ENCODE results near the gene BACH2.

BACH2 gene

GRCh38 chr6:90093558-90094073, 203.0 kb downstream of the BACH2 start:
- H3K27me3 Mint-ChIP-seq, result no peaks in the 10 kb centered on the region
- H3K9me3 Mint-ChIP-seq, result no peaks in the 10 kb centered on the region
- DNase-seq (no peak), ATAC-seq (no peak)
- H3K4me1 Mint-ChIP-seq, result peaks cover 88% of the 10 kb centered on the region
- peak overlapping the region; percentile 78 for H3K27ac Mint-ChIP-seq
- H3K36me3 Mint-ChIP-seq (ENCODE audit: low read depth), result peaks cover 49% of the 10 kb centered on the region
- H3K4me3 Mint-ChIP-seq, result no peak overlapping the region

- peaks cover 62% of the 10 kb centered on the region for H3K36me3 Mint-ChIP-seq (ENCODE audit: low read depth)
Measured at GRCh38 chr6:90090866-90091265, 205.8 kb downstream of the BACH2 start.

DNA sequence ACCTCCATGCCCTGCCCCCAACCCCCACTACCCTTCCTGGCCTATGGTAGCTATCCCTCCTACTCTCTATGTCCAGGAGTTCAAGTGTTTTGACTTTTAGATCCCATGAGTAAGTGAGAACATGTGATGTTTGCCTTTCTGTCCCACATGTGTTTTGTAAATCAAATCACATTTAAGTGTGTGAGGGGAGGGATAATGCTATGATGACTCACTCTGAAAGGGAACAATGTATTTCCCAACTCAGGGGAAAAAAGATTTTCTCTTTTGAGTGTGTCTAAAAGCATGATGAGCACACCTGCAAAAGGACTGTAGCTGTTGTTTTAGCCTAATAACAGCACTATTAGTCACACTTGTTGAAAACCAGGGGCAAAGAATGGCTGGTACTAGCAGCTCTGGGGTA, 208.6 kb downstream of the BACH2 start:
- Mint-ChIP-seq H3K27ac (peak overlapping the region; percentile 52), H3K4me1 (peaks cover 88% of the 10 kb centered on the region), H3K36me3 (ENCODE audit: low read depth) (peaks cover 59% of the 10 kb centered on the region), H3K27me3 (no peaks in the 10 kb centered on the region), H3K9me3 (no peaks in the 10 kb centered on the region), H3K4me3 (no peak overlapping the region)
- ATAC-seq, result peak; percentile 30
- DNase-seq, result no peak

More at GRCh38 chr6:90090866-90091265, 205.8 kb downstream of the BACH2 start:
- no peak overlapping the region for H3K27ac Mint-ChIP-seq
- H3K9me3 Mint-ChIP-seq, result no peaks in the 10 kb centered on the region
- DNase-seq (no peak), ATAC-seq (no peak)
- H3K4me3 Mint-ChIP-seq, result no peak overlapping the region
- peaks cover 87% of the 10 kb centered on the region for H3K4me1 Mint-ChIP-seq
- no peaks in the 10 kb centered on the region for H3K27me3 Mint-ChIP-seq

- Mint-ChIP-seq H3K9me3 (no peaks in the 10 kb centered on the region), H3K36me3 (ENCODE audit: low read depth) (peaks cover 55% of the 10 kb centered on the region), H3K4me1 (peaks cover 89% of the 10 kb centered on the region), H3K27me3 (no peaks in the 10 kb centered on the region), H3K4me3 (no peak overlapping the region), H3K27ac (peak overlapping the region; percentile 52)
- ATAC-seq (no peak), DNase-seq (no peak)
Measured at GRCh38 chr6:90087106-90087833, 209.4 kb downstream of the BACH2 start.

DNA sequence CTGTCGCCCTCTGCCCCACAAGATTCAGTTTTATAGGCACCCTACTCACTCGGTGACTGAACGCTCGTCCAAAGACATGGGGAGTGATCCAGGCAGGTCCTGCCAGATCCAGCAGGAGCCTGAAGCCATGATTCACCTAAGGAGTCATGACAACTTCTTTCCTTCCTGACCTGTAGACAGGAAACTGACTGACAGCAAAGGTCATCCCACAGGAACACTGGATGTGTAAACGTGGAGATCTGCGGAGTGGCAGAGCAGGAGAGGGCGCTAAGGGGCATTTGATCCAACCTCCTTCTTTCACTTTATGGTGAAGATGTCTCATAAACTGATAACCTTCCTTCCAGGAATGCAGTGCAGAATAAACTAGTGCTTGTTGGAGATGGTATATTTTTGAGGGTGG, 210.1 kb downstream of the BACH2 start:
- no peak for ATAC-seq
- H3K27me3 Mint-ChIP-seq, result no peaks in the 10 kb centered on the region
- peaks cover 95% of the 10 kb centered on the region for H3K4me1 Mint-ChIP-seq
- H3K36me3 Mint-ChIP-seq (ENCODE audit: low read depth), result peaks cover 57% of the 10 kb centered on the region
- H3K27ac Mint-ChIP-seq, result peak overlapping the region; percentile 40
- H3K4me3 Mint-ChIP-seq, result no peak overlapping the region
- DNase-seq, result no peak
- H3K9me3 Mint-ChIP-seq, result no peaks in the 10 kb centered on the region

DNA sequence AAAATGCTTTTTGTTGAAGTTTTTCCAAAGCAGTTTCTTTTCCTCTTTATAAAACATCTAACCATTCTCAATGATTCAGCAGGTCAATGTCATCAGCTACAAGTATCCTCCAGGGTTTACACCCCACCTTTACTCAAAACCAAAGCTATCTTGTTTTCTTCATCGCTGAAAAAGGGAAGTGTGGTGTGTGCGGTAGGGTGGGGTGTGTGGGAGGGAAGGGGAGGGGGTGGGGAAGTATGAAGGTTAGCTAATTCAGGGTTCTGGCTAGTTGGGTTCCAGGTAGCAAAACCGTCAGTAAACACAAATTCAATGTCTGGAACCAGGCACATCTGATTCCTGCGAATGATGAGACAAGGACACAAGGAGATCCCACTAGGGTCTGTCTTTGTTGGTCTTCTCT, 212.8 kb downstream of the BACH2 start:
- Mint-ChIP-seq H3K36me3 (ENCODE audit: low read depth) (peaks cover 57% of the 10 kb centered on the region), H3K4me3 (peak overlapping the region; percentile 30), H3K27ac (peak overlapping the region; percentile 86), H3K27me3 (peaks cover 3% of the 10 kb centered on the region), H3K9me3 (no peaks in the 10 kb centered on the region), H3K4me1 (peaks cover 96% of the 10 kb centered on the region)
- DNase-seq (peak; percentile 56), ATAC-seq (peak; percentile 10)

DNA sequence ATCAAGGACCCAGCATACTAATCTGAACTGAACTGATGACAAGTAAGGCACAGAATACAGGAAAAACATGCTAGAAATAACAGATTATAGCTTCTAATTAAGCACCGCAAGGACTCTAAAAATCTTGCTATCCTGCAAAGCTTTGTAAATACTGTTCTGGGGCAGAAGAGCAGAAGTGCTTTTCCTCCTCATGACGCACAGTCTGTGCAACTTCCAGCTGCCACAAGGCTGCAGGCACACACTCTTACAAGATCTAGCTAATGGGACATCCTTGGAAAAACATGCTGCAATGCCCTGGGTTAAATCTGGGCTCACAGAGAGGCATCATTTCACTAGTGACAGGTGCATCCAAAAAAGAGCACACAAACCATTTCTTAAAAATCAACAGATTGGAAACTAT, 213.8 kb downstream of the BACH2 start:
- peaks cover 3% of the 10 kb centered on the region for H3K27me3 Mint-ChIP-seq
- peaks cover 96% of the 10 kb centered on the region for H3K4me1 Mint-ChIP-seq
- H3K27ac Mint-ChIP-seq, result peak overlapping the region; percentile 73
- H3K36me3 Mint-ChIP-seq (ENCODE audit: low read depth), result peaks cover 59% of the 10 kb centered on the region
- peak overlapping the region; percentile 53 for H3K4me3 Mint-ChIP-seq
- DNase-seq (no peak), ATAC-seq (no peak)
- no peaks in the 10 kb centered on the region for H3K9me3 Mint-ChIP-seq

DNA sequence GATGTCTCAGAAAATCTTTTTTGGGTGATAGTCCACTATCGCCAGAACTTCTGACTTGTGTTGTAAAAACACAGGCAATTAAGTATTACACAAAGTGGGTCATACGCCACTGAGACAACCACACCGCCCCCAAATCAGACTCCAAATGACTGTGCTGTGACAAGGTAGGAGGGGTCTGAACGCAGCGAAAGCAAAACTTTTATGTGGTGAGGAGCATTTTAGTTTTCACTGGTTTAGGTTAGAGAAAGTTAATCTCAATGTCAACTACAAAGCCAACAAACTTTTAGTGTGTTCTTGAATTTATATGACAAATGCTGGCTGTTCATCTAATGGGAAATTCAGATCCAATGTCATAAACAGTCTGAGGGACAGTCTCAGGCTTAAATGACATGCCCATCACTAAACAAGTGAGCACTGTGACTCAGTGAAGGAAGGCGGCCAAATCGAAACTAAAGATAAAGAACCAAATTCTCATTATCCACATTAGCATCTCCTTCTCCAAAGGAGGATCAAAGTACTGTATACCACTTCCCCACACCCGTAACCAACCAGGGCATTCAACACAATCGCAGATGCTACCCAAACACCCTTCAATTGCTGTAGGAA, 215.7 kb downstream of the BACH2 start:
- ATAC-seq, result peak; percentile 60
- peaks cover 61% of the 10 kb centered on the region for H3K36me3 Mint-ChIP-seq (ENCODE audit: low read depth)
- H3K9me3 Mint-ChIP-seq, result no peaks in the 10 kb centered on the region
- DNase-seq, result peak; percentile 74
- H3K27ac Mint-ChIP-seq, result peak overlapping the region; percentile 99
- peaks cover 3% of the 10 kb centered on the region for H3K27me3 Mint-ChIP-seq
- peak overlapping the region; percentile 96 for H3K4me3 Mint-ChIP-seq
- H3K4me1 Mint-ChIP-seq, result peaks cover 96% of the 10 kb centered on the region

GRCh38 chr6:90079560-90080490, 216.8 kb downstream of the BACH2 start:
- Mint-ChIP-seq H3K9me3 (no peaks in the 10 kb centered on the region), H3K4me3 (peak overlapping the region; percentile 96), H3K4me1 (peaks cover 95% of the 10 kb centered on the region), H3K27ac (peak overlapping the region; percentile 99), H3K36me3 (ENCODE audit: low read depth) (peaks cover 60% of the 10 kb centered on the region), H3K27me3 (peaks cover 3% of the 10 kb centered on the region)
- DNase-seq (peak; percentile 57), ATAC-seq (peak; percentile 34)

DNA sequence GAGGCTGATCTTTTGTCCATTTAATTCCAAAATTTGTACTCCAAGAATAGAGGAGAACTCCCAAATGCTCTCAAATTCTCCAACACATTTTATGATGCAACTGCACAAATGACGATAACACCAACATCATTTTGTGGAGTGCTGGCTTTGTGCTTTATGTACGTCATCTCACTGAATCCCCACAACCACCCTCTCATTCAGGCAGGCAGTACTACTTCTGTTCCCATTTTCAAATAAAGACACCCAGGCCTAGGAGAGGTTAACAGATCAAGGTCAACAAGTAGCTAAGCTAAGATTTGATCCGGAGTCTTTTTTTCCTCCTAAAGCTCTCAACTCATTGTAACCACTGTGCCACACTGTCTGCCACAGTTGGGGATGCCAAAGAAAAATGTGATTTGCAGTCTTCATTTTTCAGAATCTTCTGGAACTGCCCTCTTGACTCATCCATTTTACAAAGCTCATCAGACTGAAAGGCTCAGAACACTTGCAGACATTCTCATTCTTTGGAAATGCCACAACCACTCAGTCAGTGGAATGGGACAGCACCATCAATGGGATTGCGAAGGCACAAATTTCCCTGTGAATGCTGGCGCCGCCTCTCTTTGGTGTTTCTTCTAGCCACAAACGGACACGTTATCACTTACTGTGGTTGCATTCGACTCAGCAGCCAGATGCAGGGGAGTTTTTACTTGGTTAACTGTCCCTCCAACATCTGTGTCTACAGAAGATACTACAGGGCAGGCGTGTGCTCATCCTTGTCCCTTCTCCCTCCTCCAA, 217.9 kb downstream of the BACH2 start:
- Mint-ChIP-seq H3K36me3 (ENCODE audit: low read depth) (peaks cover 70% of the 10 kb centered on the region), H3K27ac (peak overlapping the region; percentile 99), H3K4me1 (peaks cover 95% of the 10 kb centered on the region), H3K9me3 (no peaks in the 10 kb centered on the region), H3K4me3 (peak overlapping the region; percentile 96), H3K27me3 (peaks cover 3% of the 10 kb centered on the region)
- peak; percentile 60 for ATAC-seq
- DNase-seq, result peak; percentile 75

- H3K27ac Mint-ChIP-seq, result peak overlapping the region; percentile 99
- H3K4me1 Mint-ChIP-seq, result peaks cover 95% of the 10 kb centered on the region
- DNase-seq (no peak), ATAC-seq (no peak)
- H3K27me3 Mint-ChIP-seq, result peaks cover 3% of the 10 kb centered on the region
- peaks cover 87% of the 10 kb centered on the region for H3K36me3 Mint-ChIP-seq (ENCODE audit: low read depth)
- H3K9me3 Mint-ChIP-seq, result no peaks in the 10 kb centered on the region
- peak overlapping the region; percentile 96 for H3K4me3 Mint-ChIP-seq
Measured at GRCh38 chr6:90076511-90077415, 219.9 kb downstream of the BACH2 start.

GRCh38 chr6:90074161-90074850, 222.3 kb downstream of the BACH2 start:
- peak overlapping the region; percentile 99 for H3K27ac Mint-ChIP-seq

More at GRCh38 chr6:90074161-90074850, 222.3 kb downstream of the BACH2 start:
- peaks cover 97% of the 10 kb centered on the region for H3K4me1 Mint-ChIP-seq
- H3K27me3 Mint-ChIP-seq, result no peaks in the 10 kb centered on the region
- ATAC-seq (no peak), DNase-seq (no peak)
- no peaks in the 10 kb centered on the region for H3K9me3 Mint-ChIP-seq
- H3K4me3 Mint-ChIP-seq, result peak overlapping the region; percentile 73
- peaks cover 94% of the 10 kb centered on the region for H3K36me3 Mint-ChIP-seq (ENCODE audit: low read depth)

All from activated naive CD8-positive, alpha-beta T cell treated with anti-CD3 and anti-CD28 coated beads, Interleukin-2, amount 50 U/mL, for 24 hours (primary cell).